GM12878 (cell line): ENCODE results near the gene SLC2A3. TPM values are rescaled to one million over a fixed set of nuclear protein-coding genes. Genes with fewer than 3 reads are reported as not detected.
"Not testable (repeated sequence)": the region's sequence is repeated elsewhere in the genome, so short reads cannot be mapped to it uniquely, and the experiment has no call there.

Experiments used
- ATAC-seq: fragments of 200-7000 bp; cut with Tn5 transposase; 3 replicates; pipeline ENCODE4 v1.9.1; 2020; ENCODE audit warnings: mild to moderate bottlenecking, moderate library complexity
- BruUV-seq: library from RNA; stranded (reverse); fragments of 400-500 nt; replicated peaks from 2 replicates; lab custom pipeline; 2021; lab: Mats Ljungman, UMichigan
- CTCF ChIA-PET: fragments of 300-600 bp; sonication (Branson Sonifier 250); formaldehyde crosslinking; extraction: SDS; loops from one replicate; lab custom pipeline; 2021; ENCODE audit warnings: inconsistent platforms; lab: Yijun Ruan, JAX
- POLR2A ChIA-PET: fragments of 350-600 bp; formaldehyde crosslinking; extraction: SDS; loops from one replicate; lab custom pipeline; 2021; ENCODE audit warnings: inconsistent platforms; lab: Charles Lee
- RAD21 ChIA-PET: fragments of 300-600 bp; sonication (Branson Sonifier 250); formaldehyde crosslinking; loops from one replicate; lab custom pipeline; 2023; ENCODE audit warnings: antibody characterized with exemption; ENCODE audit not compliant: unreplicated experiment; lab: Charles Lee
- SMC1A ChIA-PET: fragments of 300-600 bp; sonication (Branson Sonifier 250); formaldehyde crosslinking; loops from one replicate; lab custom pipeline; 2023; ENCODE audit not compliant: unreplicated experiment, uncharacterized antibody; lab: Charles Lee
- DNase-seq: peaks from one replicate; pipeline ENCODE4 v3.0.0-alpha.2; 2011; ENCODE audit warnings: low read depth, low spot score
- FAIRE-seq: peaks from 3 replicates; lab custom pipeline; 2011; peaks lifted over from hg19 to GRCh38; lab: Jason Lieb, UNC
- H2AFZ ChIP-seq: 2 replicates; pipeline ENCODE4 v1.6.0; 2011; ENCODE audit warnings: low read depth, low read length, control low read depth; ENCODE audit not compliant: control insufficient read depth
- H3K27ac ChIP-seq: 2 replicates; pipeline ENCODE4 v1.5.1; 2011; ENCODE audit warnings: control low read depth; ENCODE audit not compliant: control insufficient read depth, insufficient read depth
- H3K27me3 ChIP-seq, 2 experiments: replicated peaks in 1 of 2; 2 replicates each; pipeline versions ENCODE4 v1.6.0 to v1.6.1; 2011; ENCODE audit warnings: low read length in 1 of 2; ENCODE audit not compliant: control insufficient read depth in 2 of 2, insufficient read depth in 2 of 2
- H3K36me3 ChIP-seq, 2 experiments: 2 replicates each; pipeline ENCODE4 v1.5.1; 2011; ENCODE audit warnings: low read length in 1 of 2; ENCODE audit not compliant: control insufficient read depth in 2 of 2, insufficient read depth in 2 of 2
- H3K4me1 ChIP-seq: 2 replicates; pipeline ENCODE4 v1.6.1; 2011; ENCODE audit warnings: mild to moderate bottlenecking, low read length, moderate library complexity, mixed read lengths; ENCODE audit not compliant: control insufficient read depth, insufficient read depth
- H3K4me2 ChIP-seq: 2 replicates; pipeline ENCODE4 v1.6.0; 2011; ENCODE audit warnings: control low read depth; ENCODE audit not compliant: control insufficient read depth, insufficient read depth
- H3K4me3 ChIP-seq: fragments of 200-600 bp; sonication (generic); 2 replicates; pipeline ENCODE4 v1.5.1; 2016
- H3K79me2 ChIP-seq: 2 replicates; pipeline ENCODE4 v1.6.0; 2011; ENCODE audit warnings: low read length; ENCODE audit not compliant: control insufficient read depth, insufficient read depth
- H3K9ac ChIP-seq: 2 replicates; pipeline ENCODE4 v1.8.0; 2011; ENCODE audit warnings: low read length, control low read depth, mixed read lengths; ENCODE audit not compliant: control insufficient read depth, insufficient read depth
- H3K9me3 ChIP-seq: replicated peaks from 3 replicates; pipeline ENCODE4 v1.5.1; 2011; ENCODE audit warnings: mild to moderate bottlenecking, low read length; ENCODE audit not compliant: control insufficient read depth, insufficient read depth
- H4K20me1 ChIP-seq: 2 replicates; pipeline ENCODE4 v1.6.0; 2011; ENCODE audit not compliant: control insufficient read depth, insufficient read depth
- CEBPB ChIP-seq, 2 experiments: fragments of 150-350 bp in 1 of 2; IDR thresholded peaks; 2 replicates each; pipeline ENCODE4 v1.6.1; 2012 to 2014; ENCODE audit warnings: low read depth in 2 of 2, low read length in 2 of 2, borderline replicate concordance in 1 of 2, inconsistent platforms in 1 of 2
- HDGF ChIP-seq: fragments of 450-650 bp; IDR thresholded peaks from 2 replicates; pipeline ENCODE4 v1.6.1; 2016; ENCODE audit warnings: antibody characterized with exemption
- MEF2A ChIP-seq: IDR thresholded peaks from 2 replicates; pipeline ENCODE4 v1.6.1; 2011; ENCODE audit warnings: low read depth, mild to moderate bottlenecking, low read length, moderate library complexity; ENCODE audit not compliant: insufficient read depth
- NBN ChIP-seq: fragments of 450-650 bp; IDR thresholded peaks from 2 replicates; pipeline ENCODE4 v1.6.1; 2016
- SMAD1 ChIP-seq: fragments of 450-650 bp; IDR thresholded peaks from 2 replicates; pipeline ENCODE4 v1.6.1; 2018; ENCODE audit warnings: mild to moderate bottlenecking, low read depth; ENCODE audit not compliant: partially characterized antibody
- WRNIP1 ChIP-seq: IDR thresholded peaks from 2 replicates; pipeline ENCODE4 v1.6.1; 2011; ENCODE audit warnings: low read depth, low read length, improper control_type of control experiment, borderline replicate concordance
- WGBS: methylation state at CpG from one replicate; pipeline ENCODE4 v1.1.6; 2016; ENCODE audit warnings: low lambda C conversion rate; ENCODE audit not compliant: insufficient replicate concordance, insufficient coverage; ENCODE audit errors: missing lambda C conversion rate; 5-methylcytosine and 5-hydroxymethylcytosine counted together
- in situ Hi-C: fragments of 300-500 bp; cut with MboI; formaldehyde crosslinking; loops from 9 replicates; pipeline ENCODE4 v1.14.3; 2018; ENCODE audit warnings: mixed read lengths
- intact Hi-C: fragments of 100-400 bp; cut with micrococcal nuclease; formaldehyde crosslinking; loops from one replicate; pipeline ENCODE4 v1.14.2; 2022; ENCODE audit not compliant: unreplicated experiment
- polyA plus RNA-seq, 11 experiments: library from polyadenylated mRNA; depleted of rRNA in 4 of 11; unstranded in 6 of 11; stranded (reverse) in 5 of 11; fragments of >200 nt; fragmentation: Nextera tagmentation in 4 of 11; fragmentation: Illumina TruSeq in 1 of 11; extraction: Ambion mirVana in 4 of 11; extraction: Trizol in 1 of 11; gene quantifications; 1 replicate in 1 of 11; 2 replicates in 10 of 11; pipeline versions ENCODE4 v1.2.1 to v1.2.3, GENCODE V29; 2011 to 2016; ENCODE audit warnings: inconsistent platforms in 2 of 11, missing spikeins in 2 of 11, low read depth in 1 of 11
- total RNA-seq, 4 experiments: library from RNA; depleted of rRNA in 3 of 4; stranded (reverse); fragments of >200 nt in 3 of 4; fragmentation: Illumina TruSeq in 1 of 4; extraction: Trizol in 1 of 4; gene quantifications; 2 replicates each; pipeline versions ENCODE4 v1.2.1 to v1.2.3, GENCODE V29; 2013 to 2021
- TF ChIP-seq, protein P1 (sequence below): fragments of 450-650 bp; IDR thresholded peaks from 2 replicates; pipeline ENCODE4 v1.6.1; 2017; ENCODE audit warnings: mild to moderate bottlenecking, moderate library complexity
- TF ChIP-seq, protein P2 (sequence below): fragments of 150-350 bp; IDR thresholded peaks from 2 replicates; pipeline ENCODE4 v1.6.1; 2014; ENCODE audit warnings: mild to moderate bottlenecking, low read depth, low read length

The SLC2A3 gene
- total and polyA plus RNA-seq, 10 of the 15 experiments (the other 5 are each of a cell fraction or from before 2014, with no cell fraction given): 6.5 to 66.3 (median 11.2) TPM

DNA sequence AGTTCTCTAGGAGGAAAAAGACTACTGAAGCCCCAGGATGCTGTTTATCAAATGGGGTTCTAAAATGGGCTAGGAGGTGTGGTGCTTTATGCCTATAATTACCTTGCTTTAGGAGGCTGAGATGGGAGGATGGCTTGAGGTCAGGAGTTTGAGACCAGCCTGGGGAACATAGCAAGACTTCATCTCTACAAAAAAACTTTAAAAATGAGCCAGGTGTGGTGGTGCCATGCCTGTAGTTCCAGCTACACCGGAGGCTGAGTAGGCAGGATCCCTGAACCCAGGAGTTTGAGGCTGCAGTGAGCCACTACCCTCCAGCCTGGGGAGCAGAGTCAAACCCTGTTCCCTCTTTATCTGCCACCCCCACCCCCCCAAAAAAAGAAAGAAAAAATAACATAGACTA lies 23.3 kb upstream of the SLC2A3 start (continued):
- TF ChIP-seq, protein P1, sequence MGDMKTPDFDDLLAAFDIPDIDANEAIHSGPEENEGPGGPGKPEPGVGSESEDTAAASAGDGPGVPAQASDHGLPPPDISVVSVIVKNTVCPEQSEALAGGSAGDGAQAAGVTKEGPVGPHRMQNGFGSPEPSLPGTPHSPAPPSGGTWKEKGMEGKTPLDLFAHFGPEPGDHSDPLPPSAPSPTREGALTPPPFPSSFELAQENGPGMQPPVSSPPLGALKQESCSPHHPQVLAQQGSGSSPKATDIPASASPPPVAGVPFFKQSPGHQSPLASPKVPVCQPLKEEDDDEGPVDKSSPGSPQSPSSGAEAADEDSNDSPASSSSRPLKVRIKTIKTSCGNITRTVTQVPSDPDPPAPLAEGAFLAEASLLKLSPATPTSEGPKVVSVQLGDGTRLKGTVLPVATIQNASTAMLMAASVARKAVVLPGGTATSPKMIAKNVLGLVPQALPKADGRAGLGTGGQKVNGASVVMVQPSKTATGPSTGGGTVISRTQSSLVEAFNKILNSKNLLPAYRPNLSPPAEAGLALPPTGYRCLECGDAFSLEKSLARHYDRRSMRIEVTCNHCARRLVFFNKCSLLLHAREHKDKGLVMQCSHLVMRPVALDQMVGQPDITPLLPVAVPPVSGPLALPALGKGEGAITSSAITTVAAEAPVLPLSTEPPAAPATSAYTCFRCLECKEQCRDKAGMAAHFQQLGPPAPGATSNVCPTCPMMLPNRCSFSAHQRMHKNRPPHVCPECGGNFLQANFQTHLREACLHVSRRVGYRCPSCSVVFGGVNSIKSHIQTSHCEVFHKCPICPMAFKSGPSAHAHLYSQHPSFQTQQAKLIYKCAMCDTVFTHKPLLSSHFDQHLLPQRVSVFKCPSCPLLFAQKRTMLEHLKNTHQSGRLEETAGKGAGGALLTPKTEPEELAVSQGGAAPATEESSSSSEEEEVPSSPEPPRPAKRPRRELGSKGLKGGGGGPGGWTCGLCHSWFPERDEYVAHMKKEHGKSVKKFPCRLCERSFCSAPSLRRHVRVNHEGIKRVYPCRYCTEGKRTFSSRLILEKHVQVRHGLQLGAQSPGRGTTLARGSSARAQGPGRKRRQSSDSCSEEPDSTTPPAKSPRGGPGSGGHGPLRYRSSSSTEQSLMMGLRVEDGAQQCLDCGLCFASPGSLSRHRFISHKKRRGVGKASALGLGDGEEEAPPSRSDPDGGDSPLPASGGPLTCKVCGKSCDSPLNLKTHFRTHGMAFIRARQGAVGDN: no peak
- TF ChIP-seq, protein P2, sequence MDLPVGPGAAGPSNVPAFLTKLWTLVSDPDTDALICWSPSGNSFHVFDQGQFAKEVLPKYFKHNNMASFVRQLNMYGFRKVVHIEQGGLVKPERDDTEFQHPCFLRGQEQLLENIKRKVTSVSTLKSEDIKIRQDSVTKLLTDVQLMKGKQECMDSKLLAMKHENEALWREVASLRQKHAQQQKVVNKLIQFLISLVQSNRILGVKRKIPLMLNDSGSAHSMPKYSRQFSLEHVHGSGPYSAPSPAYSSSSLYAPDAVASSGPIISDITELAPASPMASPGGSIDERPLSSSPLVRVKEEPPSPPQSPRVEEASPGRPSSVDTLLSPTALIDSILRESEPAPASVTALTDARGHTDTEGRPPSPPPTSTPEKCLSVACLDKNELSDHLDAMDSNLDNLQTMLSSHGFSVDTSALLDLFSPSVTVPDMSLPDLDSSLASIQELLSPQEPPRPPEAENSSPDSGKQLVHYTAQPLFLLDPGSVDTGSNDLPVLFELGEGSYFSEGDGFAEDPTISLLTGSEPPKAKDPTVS: no peak
- TF ChIP-seq SMAD1 (no peak), NBN (no peak), WRNIP1 (no peak), MEF2A (no peak), CEBPB (IDR thresholded peaks at IDR 0.05; ENCODE audit: borderline replicate concordance in 1 of 2, low read depth in 2 of 2, low read length in 2 of 2) (no peak), HDGF (no peak)

DNA sequence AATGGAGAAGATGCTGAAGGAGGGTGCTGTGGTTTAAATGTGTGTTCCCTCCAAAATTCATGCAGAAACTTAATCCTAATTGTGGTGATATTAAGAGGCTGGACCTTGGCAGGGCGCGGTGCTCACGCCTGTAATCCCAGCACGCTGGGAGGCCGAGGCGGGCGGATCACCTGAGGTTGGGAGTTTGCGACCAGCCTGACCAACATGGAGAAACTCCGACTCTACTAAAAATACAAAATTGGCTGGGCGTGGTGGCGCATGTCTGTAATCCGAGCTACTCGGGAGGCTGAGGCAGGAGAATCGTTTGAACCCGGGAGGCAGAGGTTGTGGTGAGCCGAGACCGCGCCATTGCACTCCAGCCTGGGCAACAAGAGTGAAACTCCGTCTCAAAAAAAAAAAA lies 18.9 kb upstream of the SLC2A3 start:
- RAD21 ChIA-PET, H3K36me3 ChIP-seq, H3K9me3 ChIP-seq, FAIRE-seq, H3K79me2 ChIP-seq, DNase-seq, in situ Hi-C loops, H3K4me3 ChIP-seq, BruUV-seq, SMC1A ChIA-PET, H4K20me1 ChIP-seq, CTCF ChIA-PET, H2AFZ ChIP-seq, POLR2A ChIA-PET, H3K9ac ChIP-seq, intact Hi-C loops, ATAC-seq, H3K27me3 ChIP-seq, H3K27ac ChIP-seq, H3K4me2 ChIP-seq: not testable (repeated sequence)
- 98% methylated on average over 18 of the region's 19 CpGs for WGBS
- H3K4me1 ChIP-seq: peaks cover 12% of the 10 kb centered on the region

DNA sequence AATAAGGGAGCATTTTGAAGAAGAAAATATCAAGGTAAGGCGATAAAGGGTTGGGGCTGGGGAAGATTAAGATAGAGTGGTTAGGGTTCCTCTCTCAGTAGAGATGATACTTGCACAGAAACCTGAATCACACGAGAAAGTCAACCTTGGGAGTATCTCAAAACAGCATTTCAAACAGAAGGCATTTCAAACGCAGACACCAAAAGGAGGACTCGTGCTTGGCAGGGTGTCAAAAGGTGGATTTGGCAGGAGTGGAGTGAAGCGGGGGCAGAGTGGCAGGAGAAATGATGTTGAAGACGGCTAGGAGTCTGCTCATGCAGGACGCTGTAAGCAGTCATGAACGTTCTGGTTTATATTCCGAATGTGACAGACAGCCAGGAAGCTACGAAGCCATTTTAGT lies 18.4 kb upstream of the SLC2A3 start:
- H3K36me3 ChIP-seq, FAIRE-seq, POLR2A ChIA-PET, H3K27me3 ChIP-seq, H3K4me2 ChIP-seq, ATAC-seq, H2AFZ ChIP-seq, H4K20me1 ChIP-seq, in situ Hi-C loops, H3K4me3 ChIP-seq, SMC1A ChIA-PET, intact Hi-C loops, H3K27ac ChIP-seq, H3K9me3 ChIP-seq, H3K4me1 ChIP-seq, H3K79me2 ChIP-seq, DNase-seq, CTCF ChIA-PET, RAD21 ChIA-PET, BruUV-seq, H3K9ac ChIP-seq: not testable (repeated sequence)
- 34% methylated on average over 3 of the region's 10 CpGs for WGBS
